ENCODE measurements around the gene BAIAP2.

The BAIAP2 gene

DNA sequence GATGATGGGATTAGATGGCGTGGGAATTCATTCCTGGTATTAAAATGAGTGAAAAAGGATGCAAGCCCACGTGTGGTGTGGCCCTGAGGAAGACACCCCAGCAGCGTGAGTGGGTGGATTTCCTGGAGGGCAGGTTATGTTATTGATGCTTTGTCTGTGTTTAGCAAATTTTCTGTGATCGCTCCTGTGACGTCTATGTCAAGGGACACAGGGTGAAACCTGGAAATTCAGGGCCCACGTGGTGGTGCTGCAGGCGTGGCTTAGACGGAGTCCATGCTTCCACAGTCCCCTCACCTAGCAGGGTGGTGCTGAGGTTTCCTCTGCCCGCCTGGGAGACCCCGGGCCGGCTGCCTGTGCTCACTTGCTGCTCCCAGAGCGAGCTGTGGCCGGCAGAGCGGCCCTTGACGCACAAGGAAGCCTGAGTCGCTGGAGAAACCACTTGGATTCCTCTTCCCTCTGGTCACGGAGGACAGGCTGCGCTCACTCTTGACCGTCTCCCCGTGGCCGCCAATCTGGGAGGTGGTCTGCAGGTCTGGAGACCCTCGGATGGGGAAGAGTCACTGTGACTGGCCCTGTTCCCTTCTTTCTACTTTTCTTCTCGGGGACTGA lies 23.4 kb downstream of the BAIAP2 start:
- Histone ChIP-seq H3K36me3 (ENCODE audit: control insufficient read depth, insufficient read depth, low read length) (peaks cover 3% of the 10 kb centered on the region; the same call in 1 of the 2 replicates), H3K27me3 (ENCODE audit: control insufficient read depth, insufficient read depth, low read length) (no peaks in the 10 kb centered on the region), H3K9me3 (ENCODE audit: control insufficient read depth, insufficient read depth, low read length) (no peaks in the 10 kb centered on the region), H3K4me3 (ENCODE audit: low read depth, low read length) (no peak overlapping the region), H3K9ac (ENCODE audit: low read depth, low read length) (no peak overlapping the region), H3K4me1 (ENCODE audit: control insufficient read depth, insufficient read depth, low read length) (no peaks in the 10 kb centered on the region), H3K27ac (ENCODE audit: low read depth, low read length) (no peak overlapping the region)

DNA sequence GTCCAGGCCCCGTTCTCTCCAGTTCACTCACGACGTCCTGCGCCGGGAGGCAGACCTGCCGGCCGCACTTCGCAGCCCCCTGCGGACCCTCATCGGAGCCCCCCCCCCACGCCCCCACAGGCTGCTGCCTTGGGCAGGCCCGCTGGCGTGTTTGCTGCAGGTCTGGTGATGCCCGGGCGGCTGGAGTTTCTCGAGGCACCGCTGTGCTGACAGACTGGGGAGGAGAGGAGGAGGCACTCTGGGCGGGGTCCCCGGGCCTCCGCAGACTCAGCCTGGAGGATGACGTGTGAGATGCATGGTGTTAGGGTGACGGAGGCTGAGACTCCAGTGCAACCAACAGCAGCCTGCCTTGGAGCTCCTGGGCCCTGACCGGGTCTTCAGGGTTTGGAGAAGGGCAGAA lies 24.1 kb downstream of the BAIAP2 start:
- no peak overlapping the region for H3K9ac ChIP-seq (ENCODE audit: low read depth, low read length)
- H3K4me3 ChIP-seq (ENCODE audit: low read depth, low read length): no peak overlapping the region
- no peaks in the 10 kb centered on the region for H3K27me3 ChIP-seq (ENCODE audit: control insufficient read depth, insufficient read depth, low read length)
- H3K4me1 ChIP-seq (ENCODE audit: control insufficient read depth, insufficient read depth, low read length): no peaks in the 10 kb centered on the region
- no peak overlapping the region for H3K27ac ChIP-seq (ENCODE audit: low read depth, low read length)
- no peaks in the 10 kb centered on the region for H3K9me3 ChIP-seq (ENCODE audit: control insufficient read depth, insufficient read depth, low read length)
- peaks cover 3% of the 10 kb centered on the region; the same call in 1 of the 2 replicates for H3K36me3 ChIP-seq (ENCODE audit: control insufficient read depth, insufficient read depth, low read length)

DNA sequence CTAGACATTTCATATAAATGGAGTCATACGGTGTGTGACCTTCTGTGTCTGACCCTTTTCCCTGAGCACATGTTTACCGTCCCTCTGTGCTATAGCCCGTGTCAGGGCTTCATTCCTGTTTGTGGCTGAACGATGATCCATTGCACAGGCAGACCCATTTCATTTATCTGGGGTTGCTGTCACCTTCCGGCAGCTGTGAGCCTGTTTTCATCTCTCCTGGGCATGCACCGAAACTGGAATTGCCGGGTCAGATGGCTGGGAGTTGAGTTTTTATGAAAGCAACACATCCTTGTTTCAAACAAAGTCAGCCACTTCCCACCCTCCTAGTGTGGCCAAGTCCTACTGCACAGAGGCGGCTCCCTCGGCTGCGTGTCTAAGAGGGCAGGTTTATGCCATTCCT lies 25.5 kb downstream of the BAIAP2 start:
- no peaks in the 10 kb centered on the region for H3K9me3 ChIP-seq (ENCODE audit: control insufficient read depth, insufficient read depth, low read length)
- H3K4me3 ChIP-seq (ENCODE audit: low read depth, low read length): no peak overlapping the region
- H3K36me3 ChIP-seq (ENCODE audit: control insufficient read depth, insufficient read depth, low read length): peaks cover 3% of the 10 kb centered on the region; the same call in 1 of the 2 replicates
- no peak overlapping the region for H3K27ac ChIP-seq (ENCODE audit: low read depth, low read length)
- no peaks in the 10 kb centered on the region for H3K27me3 ChIP-seq (ENCODE audit: control insufficient read depth, insufficient read depth, low read length)
- H3K4me1 ChIP-seq (ENCODE audit: control insufficient read depth, insufficient read depth, low read length): 0 out of 2 replicates have a peak, but pooled peaks cover 7% of the 10 kb centered on the region
- H3K9ac ChIP-seq (ENCODE audit: low read depth, low read length): no peak overlapping the region

DNA sequence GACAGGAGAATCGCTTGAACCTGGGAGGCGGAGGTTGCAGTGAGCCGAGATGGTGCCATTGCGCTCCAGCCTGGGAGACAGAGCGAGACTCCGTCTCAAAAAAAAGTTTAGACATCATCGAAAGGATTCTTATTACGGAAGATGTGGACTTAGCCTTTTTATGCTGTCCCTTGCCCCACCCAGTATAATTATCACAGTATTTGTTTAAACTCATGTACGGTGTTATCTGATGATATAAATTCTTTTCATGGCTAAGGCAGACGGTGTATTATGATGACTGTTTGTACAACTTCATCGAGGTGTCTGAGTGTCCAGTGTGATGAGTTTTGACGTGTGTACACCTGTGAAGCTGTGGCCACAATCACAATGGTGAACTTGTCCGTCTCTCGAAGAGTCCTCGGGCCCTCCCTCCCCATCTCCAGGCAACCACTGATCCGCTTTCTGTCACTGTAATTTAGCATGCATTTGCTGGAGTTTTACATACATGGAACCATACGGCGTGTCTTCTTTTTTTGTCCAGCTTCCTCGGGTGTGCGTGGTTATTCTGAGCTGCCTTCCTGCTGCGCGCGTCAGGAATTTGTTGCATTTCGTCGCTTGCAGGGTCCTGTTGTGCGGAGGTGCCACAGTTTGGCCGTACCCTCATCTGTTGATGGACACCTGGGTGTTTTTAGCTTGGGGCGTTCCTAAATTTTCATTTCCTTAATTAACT lies 26.2 kb downstream of the BAIAP2 start:
- peaks cover 3% of the 10 kb centered on the region; the same call in 1 of the 2 replicates for H3K36me3 ChIP-seq (ENCODE audit: control insufficient read depth, insufficient read depth, low read length)
- no peak overlapping the region for H3K27ac ChIP-seq (ENCODE audit: low read depth, low read length)
- no peak overlapping the region for H3K9ac ChIP-seq (ENCODE audit: low read depth, low read length)
- H3K27me3 ChIP-seq (ENCODE audit: control insufficient read depth, insufficient read depth, low read length): no peaks in the 10 kb centered on the region
- no peaks in the 10 kb centered on the region for H3K9me3 ChIP-seq (ENCODE audit: control insufficient read depth, insufficient read depth, low read length)
- no peak overlapping the region for H3K4me3 ChIP-seq (ENCODE audit: low read depth, low read length)
- H3K4me1 ChIP-seq (ENCODE audit: control insufficient read depth, insufficient read depth, low read length): 0 out of 2 replicates have a peak, but pooled peaks cover 7% of the 10 kb centered on the region

DNA sequence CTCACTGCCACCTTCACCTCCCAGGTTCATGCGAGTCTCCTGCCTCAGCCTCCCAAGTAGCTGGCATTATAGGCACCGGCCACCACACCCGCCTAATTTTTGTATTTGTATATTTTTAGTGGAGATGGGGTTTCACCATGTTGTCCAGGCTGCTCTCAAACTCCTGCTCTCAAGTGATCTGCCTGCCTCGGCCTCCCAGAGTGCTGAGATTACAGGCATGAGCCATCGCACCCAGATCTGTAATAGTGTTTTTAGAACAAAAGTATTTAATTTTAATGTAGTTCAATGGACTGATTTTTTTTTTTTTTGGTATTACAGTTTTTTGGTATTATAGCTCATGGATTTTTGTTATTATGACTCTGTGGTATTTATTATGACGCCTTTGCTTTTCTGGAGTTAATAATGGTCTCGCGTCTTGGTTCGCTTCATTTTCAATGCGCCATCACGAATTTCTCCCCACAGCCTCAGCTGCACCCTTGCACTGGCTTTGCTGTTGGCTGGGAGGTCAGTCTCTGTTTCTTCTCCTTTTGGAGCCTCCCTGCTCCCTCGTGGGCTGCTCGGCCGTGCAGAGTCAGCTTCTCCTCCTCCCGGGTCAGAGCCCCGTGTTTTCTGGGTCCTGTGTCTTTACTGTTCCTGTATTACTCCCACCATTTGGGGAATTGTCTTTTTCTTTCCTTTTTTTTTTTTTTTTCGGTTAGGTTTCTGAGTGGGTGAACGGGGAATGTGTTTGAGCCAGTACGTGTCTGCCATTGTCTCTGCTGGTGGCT lies 27.2 kb downstream of the BAIAP2 start:
- Histone ChIP-seq H3K9ac (ENCODE audit: low read depth, low read length) (no peak overlapping the region), H3K27ac (ENCODE audit: low read depth, low read length) (no peak overlapping the region), H3K9me3 (ENCODE audit: control insufficient read depth, insufficient read depth, low read length) (no peaks in the 10 kb centered on the region), H3K36me3 (ENCODE audit: control insufficient read depth, insufficient read depth, low read length) (peaks cover 3% of the 10 kb centered on the region; the same call in 1 of the 2 replicates), H3K4me1 (ENCODE audit: control insufficient read depth, insufficient read depth, low read length) (0 out of 2 replicates have a peak, but pooled peaks cover 7% of the 10 kb centered on the region), H3K27me3 (ENCODE audit: control insufficient read depth, insufficient read depth, low read length) (no peaks in the 10 kb centered on the region), H3K4me3 (ENCODE audit: low read depth, low read length) (no peak overlapping the region)

DNA sequence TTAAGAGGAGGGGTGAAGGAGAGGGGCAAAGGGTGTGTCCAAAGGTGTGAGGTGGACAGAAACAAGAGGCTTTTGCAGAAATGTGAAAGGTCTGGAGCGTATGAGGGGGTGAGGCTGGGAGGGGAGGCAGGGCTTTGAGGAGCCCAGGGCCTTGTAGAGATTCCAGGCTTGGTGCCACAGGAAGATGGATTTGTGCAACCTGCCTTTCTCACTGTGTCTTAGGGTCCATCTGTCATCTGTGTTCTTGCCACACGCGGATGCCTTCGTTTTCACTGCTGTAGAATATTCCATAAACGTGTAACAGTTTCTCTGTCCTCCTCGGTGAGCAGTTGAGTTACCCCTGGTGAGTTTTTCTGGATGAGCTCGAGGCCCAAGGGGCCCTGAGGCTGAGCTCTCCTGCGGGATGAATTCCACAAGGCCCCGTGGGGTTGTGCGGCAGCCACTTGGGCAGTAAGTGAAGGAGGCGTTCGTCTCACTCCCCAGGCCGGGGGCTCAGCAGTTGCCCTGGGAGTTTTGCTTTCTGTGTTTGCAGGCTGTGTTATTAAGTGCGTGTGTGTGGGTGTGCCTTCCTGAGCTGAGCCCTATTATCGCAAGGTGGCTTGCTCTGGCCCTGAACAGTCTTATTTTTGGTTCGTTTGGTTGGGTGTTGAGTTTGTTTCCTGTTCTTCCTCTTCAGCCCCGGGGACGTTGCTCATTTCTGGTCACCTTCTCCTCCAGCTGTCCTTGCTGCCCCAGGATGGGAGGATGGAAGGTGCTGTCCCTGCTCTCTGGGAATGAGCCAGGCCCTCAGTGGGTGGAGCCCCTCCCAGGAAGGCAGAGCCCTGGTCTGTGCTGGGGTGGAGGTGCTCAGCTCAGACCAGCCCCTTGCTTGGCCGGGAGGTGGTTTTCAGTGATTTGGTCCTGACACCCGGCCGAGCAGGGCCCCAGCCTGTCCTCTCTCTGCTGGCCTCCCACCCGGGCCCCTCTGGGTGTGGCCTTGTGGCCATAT lies 28.4 kb downstream of the BAIAP2 start:
- no peak overlapping the region for H3K27ac ChIP-seq (ENCODE audit: low read depth, low read length)
- no peaks in the 10 kb centered on the region for H3K27me3 ChIP-seq (ENCODE audit: control insufficient read depth, insufficient read depth, low read length)
- H3K4me3 ChIP-seq (ENCODE audit: low read depth, low read length): no peak overlapping the region
- H3K9me3 ChIP-seq (ENCODE audit: control insufficient read depth, insufficient read depth, low read length): no peaks in the 10 kb centered on the region
- peaks cover 3% of the 10 kb centered on the region; the same call in 1 of the 2 replicates for H3K36me3 ChIP-seq (ENCODE audit: control insufficient read depth, insufficient read depth, low read length)
- H3K9ac ChIP-seq (ENCODE audit: low read depth, low read length): no peak overlapping the region
- H3K4me1 ChIP-seq (ENCODE audit: control insufficient read depth, insufficient read depth, low read length): 0 out of 2 replicates have a peak, but pooled peaks cover 7% of the 10 kb centered on the region

DNA sequence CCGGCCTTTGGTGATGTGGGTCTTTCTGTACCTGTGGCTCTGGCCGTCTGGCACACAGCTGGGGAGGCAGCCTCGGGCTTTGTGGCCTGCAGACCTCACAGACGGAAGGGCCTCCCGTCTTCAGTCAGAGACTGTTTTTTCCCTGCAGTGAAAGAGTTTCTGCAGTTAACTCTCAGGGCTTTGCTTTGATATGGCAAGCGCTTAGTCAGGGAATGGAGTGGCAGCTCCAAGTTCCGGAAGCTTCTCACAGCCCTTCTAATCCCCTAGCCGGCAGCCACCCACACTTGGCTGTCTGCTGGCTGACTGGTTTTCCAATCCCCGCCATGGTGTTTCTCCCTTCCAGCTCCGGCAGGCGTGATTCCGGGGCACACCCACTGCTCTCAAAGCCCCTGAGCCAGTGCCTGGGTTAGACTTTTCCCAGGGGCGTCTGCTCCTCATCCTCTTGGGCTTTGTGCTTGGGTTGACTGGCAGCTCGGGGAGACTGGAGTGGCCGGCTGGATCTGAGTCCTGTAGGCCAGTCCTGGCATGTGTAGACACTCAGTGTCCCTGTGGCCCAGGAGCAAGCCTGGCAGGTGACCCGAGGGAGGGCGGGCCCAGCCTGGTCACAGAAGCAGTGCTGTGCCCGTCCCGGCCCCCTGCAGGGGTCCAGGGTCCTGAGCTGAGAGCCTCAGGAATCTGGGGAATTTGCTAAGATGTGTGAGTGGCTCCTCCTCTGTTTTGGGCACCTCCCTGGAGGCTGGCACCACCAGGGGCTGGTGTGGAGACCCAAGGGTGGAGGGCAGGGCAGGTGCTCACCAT lies 29.9 kb downstream of the BAIAP2 start:
- peak overlapping the region; percentile 72 for H3K27ac ChIP-seq (ENCODE audit: low read depth, low read length)
- peaks cover 3% of the 10 kb centered on the region; the same call in 1 of the 2 replicates for H3K36me3 ChIP-seq (ENCODE audit: control insufficient read depth, insufficient read depth, low read length)
- H3K4me3 ChIP-seq (ENCODE audit: low read depth, low read length): no peak overlapping the region
- H3K4me1 ChIP-seq (ENCODE audit: control insufficient read depth, insufficient read depth, low read length): 0 out of 2 replicates have a peak, but pooled peaks cover 7% of the 10 kb centered on the region
- no peaks in the 10 kb centered on the region for H3K27me3 ChIP-seq (ENCODE audit: control insufficient read depth, insufficient read depth, low read length)
- H3K9me3 ChIP-seq (ENCODE audit: control insufficient read depth, insufficient read depth, low read length): no peaks in the 10 kb centered on the region
- H3K9ac ChIP-seq (ENCODE audit: low read depth, low read length): peak overlapping the region; percentile 23; the same call in 1 of the 2 replicates

DNA sequence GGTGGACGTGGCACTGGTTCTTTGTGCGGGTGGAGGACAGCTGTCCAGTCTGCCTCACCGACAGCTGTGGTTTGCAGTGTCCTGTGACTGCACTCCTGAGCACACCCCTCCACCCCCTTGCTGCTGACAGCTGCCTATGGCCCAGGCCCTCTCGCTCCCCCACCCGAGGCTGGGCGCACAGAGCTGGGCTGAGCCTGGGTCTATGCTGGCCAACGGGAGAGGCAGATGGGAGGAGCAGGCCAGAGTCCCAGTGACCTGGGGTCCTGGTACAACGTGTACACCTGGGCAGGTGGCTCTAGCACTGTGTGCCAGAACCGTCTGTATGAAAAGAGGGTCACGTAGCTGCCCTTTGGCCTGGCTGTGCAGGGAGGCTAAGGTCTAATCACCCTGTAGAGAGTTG lies 30.5 kb downstream of the BAIAP2 start:
- no peaks in the 10 kb centered on the region for H3K9me3 ChIP-seq (ENCODE audit: control insufficient read depth, insufficient read depth, low read length)
- no peaks in the 10 kb centered on the region for H3K27me3 ChIP-seq (ENCODE audit: control insufficient read depth, insufficient read depth, low read length)
- 0 out of 2 replicates have a peak, but pooled peaks cover 7% of the 10 kb centered on the region for H3K4me1 ChIP-seq (ENCODE audit: control insufficient read depth, insufficient read depth, low read length)
- H3K9ac ChIP-seq (ENCODE audit: low read depth, low read length): no peak overlapping the region
- no peak overlapping the region for H3K27ac ChIP-seq (ENCODE audit: low read depth, low read length)
- no peak overlapping the region for H3K4me3 ChIP-seq (ENCODE audit: low read depth, low read length)
- H3K36me3 ChIP-seq (ENCODE audit: control insufficient read depth, insufficient read depth, low read length): peaks cover 3% of the 10 kb centered on the region; the same call in 1 of the 2 replicates

DNA sequence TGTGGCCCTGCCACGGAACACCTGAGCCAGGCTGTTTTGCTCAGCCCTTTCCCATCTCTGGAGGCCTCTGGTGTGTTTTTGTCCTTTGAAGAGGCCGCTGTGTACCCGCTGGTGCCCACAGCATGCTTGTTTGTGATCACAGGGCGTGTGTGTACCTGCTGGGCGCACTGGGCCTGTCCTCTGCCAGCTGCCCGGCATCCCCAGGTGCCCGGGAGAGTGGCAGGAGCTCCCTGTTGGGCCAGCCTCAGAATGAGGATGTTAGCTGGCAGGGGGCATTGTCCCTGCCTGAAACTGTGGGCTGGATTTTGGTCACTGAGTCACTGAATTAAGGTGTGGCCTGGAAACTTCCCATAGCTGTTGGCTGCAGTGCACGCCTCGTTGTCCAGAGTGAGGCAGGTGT lies 31.1 kb downstream of the BAIAP2 start:
- H3K9me3 ChIP-seq (ENCODE audit: control insufficient read depth, insufficient read depth, low read length): no peaks in the 10 kb centered on the region
- H3K27ac ChIP-seq (ENCODE audit: low read depth, low read length): no peak overlapping the region
- 0 out of 2 replicates have a peak, but pooled peaks cover 7% of the 10 kb centered on the region for H3K4me1 ChIP-seq (ENCODE audit: control insufficient read depth, insufficient read depth, low read length)
- H3K27me3 ChIP-seq (ENCODE audit: control insufficient read depth, insufficient read depth, low read length): no peaks in the 10 kb centered on the region
- peaks cover 3% of the 10 kb centered on the region; the same call in 1 of the 2 replicates for H3K36me3 ChIP-seq (ENCODE audit: control insufficient read depth, insufficient read depth, low read length)
- H3K9ac ChIP-seq (ENCODE audit: low read depth, low read length): no peak overlapping the region
- H3K4me3 ChIP-seq (ENCODE audit: low read depth, low read length): no peak overlapping the region

Measured in HUES48 (cell line).